GM19193 (cell line): ENCODE results near the gene KCNIP4.
A peak's percentile ranks its signal among the peaks of the same experiment; 100 is the strongest.

Experiments used
- POLR2A ChIP-seq: IDR thresholded peaks from 4 replicates; pipeline ENCODE4 v1.6.1; 2011; ENCODE audit not compliant: insufficient read depth, insufficient read length; ENCODE audit errors: extremely low read depth

Gene KCNIP4

DNA sequence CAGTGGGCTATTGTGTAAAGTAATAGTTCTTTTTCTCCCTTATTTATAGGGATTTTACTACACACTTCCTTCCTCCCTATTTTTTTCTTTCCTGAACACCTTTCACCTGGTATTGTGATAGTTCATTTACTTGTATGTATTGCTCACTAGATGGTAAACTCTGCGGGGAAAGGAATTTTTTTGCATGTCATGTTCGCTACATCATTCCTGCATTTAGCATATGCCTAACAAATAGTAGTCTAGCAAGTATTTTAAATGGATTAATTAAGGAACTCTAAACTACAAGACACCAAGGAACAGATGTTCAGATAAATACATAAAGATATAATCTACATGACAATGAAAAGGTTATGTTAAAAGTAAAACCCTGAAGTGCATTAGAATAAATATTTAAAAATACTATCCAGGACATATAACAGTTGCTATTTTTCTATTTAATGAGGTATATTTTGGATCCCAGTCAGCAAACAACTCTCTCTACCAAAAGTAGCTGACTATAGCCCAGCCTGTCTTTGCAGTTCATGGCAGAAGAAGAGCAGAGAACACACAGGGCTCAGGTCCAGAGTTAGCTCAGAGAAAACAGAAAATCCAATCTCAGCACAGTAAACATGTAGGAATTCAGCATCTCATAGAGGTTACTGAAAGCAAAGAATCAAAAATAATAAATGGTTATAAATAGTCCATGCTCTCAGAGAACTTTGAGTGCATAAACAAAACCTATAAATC is 1160.5 kb downstream of the KCNIP4 start:
- no peak for TF ChIP-seq POLR2A

DNA sequence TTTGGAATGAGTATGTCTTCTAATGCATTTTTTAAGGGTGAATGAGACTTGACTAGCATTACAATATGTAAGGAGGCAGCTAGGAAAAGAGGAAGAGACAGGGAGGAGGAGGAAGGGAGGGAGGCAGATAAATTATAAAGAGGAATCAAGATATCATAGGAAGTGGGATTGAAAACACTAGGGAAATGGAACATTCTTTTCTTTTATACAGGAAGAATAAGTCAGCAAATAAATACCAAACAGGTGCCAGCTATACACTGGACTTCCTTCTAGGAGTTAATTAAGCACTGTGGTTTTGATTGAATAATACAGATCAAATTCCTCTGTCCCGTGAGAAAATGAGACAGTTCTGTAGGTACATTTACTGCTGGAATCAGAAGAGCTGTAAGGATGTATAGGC is 1169.7 kb downstream of the KCNIP4 start:
- no peak for TF ChIP-seq POLR2A

DNA sequence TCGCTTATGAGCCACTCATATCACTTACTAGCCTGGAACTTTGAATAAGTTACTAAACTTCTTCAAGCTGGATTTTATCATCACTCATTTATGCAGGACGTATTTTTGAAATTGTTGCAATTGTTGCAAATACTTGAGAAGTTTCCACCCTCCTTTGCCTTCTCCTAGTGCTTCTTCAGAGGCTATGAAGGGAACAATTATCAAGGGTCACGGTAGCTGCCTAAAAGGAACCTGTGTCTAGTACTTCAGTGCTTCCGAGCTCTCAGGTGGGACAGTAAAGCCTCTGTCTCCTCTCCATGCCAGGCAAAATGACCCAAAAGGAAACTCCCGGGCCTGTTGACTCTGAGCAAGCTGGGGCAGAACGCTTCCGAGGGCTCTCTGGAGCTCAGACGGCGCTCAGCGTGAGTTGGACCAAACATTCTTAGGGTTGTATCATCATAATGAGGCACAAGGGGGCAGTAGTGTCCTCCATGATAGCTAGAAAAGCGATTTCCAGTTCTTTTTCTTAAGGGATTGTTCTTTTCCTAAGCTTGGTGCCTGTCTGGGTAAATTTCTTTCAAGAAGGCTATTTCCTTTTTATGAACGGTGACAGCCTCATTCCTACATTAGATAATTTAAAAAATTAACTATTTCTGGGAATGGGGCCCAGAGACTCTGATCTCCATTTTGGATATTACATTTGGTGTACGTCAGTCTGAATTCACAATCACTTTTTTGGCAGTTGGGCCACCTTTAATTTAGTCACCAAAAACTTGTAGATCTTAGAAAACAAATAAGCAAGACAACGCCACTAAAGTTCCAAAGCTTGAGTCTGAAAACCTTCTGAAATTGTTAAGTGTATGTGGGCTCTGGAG is 1175.2 kb downstream of the KCNIP4 start:
- no peak for TF ChIP-seq POLR2A

DNA sequence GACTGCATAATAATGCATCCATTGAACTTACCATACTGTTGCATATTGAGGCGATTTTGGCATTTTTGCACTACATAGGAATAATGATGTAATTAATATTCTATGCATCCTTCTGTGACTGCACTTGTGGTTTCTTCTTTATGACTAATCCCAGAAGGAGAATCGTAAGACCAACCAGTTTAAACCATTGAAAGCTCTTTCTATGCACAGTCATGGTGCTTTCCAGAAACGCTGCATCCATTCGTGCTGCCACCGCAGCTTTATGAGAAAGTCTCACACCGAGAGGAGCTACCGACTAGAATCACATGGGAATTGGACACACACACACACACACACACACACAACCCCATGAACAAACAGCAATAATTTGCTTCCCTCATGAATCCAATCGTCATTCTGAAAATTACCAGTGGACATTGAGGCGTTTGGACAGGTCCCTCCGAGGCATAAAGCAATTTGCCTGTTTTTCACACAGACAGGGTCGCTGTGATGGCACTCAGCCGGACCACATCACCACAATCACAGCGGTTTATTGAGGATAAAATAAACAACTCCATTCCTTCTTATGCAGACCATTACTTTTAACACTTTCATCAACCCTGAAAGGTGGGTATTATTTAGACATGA is 1184.1 kb downstream of the KCNIP4 start:
- no peak for TF ChIP-seq POLR2A

DNA sequence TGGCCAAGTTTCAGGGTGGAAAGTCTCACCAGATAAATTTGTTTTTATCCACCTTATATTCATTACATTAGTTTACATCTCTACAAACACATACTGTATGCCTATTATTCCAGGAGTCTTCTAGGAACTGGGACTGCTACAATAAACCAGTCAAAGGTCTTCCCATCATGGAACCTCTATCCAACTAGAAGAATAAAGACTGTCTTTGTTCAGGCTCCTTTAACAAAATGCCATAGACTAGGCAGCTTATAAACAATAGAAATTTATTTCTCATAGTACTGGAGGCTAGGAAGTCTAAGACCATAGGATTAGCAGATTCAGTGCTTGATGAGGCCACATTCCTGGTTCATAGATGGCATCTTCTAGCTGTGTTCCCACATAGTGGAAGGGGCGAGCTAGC is 1186.7 kb downstream of the KCNIP4 start:
- no peak for TF ChIP-seq POLR2A

DNA sequence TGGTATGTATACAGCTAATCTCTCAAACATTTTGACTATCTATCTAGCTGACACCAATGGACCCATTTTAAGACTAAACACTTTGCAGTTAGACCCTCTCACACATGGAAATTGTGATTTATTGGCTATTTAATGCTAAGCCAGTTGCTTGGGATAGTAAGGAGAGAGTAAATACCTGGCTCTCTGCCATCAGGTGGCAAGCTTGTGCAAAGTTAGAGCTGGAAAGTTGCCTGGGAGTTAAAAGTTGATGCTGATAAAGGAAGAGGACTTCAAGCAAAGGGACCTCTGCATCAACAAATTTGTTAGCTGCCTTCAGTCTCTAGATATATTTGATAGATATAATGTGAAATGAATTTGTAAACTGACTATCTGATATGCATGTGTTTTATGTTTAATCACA is 1187.2 kb downstream of the KCNIP4 start:
- TF ChIP-seq POLR2A: no peak

DNA sequence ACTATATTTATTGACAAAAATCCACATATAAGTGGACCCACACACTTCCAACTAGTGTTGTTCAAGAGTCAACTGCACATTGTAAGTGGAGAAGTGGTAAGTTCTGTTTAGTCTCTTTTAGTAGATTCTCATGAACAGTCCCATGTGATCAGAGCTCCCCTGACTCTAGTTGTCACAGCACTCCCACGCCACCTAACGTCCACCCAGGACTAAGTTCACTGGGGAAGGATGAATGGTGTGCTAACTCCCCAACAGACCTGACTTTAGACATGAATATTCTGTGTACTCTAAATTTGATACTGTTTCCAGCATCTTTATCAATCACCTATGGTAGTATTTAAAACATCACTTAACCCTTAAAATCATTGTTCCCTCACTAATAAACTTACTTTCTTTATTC is 1188.5 kb downstream of the KCNIP4 start:
- TF ChIP-seq POLR2A: no peak

DNA sequence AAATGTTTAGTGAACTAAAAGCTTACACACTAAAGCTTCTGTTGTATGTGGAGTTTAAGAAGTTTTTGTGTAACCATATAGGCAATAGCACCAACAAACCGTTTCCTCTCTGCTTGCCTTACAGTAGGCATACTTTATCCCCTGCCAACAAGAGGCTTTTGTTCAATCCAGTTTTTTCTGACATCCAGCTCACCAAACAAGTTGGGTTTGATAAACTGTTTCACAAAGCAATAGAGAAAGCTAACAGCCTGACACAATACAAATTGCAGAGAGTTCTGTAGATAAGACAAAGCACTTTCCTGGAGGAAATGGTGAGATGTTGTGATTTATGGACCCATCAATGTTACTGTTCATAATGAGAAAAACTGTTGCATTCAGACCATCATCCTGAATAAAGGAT is 1194.5 kb downstream of the KCNIP4 start:
- no peak for TF ChIP-seq POLR2A

DNA sequence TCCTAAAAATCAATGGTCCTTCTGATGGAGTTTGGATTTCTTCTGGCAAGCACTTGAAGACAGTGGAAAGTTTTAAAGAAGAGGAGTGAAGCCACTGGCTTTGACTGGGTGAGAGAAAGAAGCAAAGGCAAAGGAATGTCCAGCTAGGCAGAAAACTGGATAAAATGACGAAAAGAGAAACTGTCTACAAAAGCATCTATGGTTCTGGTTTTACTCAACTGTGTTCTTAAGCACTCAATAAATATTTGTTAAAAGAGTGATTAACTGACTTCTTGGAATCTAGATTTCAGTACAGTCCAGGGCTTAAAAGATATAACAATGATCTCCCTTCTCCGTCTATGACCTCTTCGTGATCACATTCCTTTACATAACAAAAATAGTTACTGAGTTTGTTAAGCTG is 1195.9 kb downstream of the KCNIP4 start:
- no peak for TF ChIP-seq POLR2A

DNA sequence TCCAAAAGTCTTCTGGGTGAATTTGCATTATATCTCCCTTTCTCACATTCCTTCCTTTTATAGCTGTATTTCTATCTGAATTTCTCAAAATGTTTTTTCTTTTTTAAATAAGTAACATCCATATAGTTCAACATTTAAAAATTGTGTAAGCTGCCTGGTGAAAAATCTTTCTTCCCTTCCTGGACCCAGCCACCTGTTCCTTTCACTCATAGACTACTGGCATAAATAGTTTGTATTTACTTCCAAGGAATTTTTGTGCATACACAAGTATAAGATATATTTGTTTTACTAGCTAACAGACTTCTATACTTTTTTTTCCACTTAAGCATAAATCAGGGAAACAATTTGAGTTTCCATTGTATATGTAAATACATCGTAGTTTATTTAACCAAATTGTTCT is 1212.6 kb downstream of the KCNIP4 start:
- TF ChIP-seq POLR2A: no peak

DNA sequence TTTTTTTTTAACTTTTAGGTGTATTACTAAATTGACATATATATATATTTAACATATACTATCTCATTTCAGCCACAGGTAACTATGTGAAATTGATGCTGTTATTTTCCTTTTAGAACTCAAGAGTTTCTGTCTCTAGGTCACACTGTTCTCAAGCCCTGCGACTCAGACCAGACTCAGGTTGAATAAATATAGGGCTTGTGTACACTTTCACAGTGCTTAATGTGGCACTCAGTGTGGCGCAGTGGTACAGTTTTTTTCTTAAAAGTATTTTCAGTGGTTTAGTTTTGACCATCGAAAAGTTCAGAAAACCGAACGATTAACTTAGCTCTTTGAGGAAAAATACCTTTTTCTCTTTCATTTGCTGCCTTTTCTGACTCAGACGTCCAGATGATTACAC is 1223.7 kb downstream of the KCNIP4 start:
- TF ChIP-seq POLR2A: no peak

DNA sequence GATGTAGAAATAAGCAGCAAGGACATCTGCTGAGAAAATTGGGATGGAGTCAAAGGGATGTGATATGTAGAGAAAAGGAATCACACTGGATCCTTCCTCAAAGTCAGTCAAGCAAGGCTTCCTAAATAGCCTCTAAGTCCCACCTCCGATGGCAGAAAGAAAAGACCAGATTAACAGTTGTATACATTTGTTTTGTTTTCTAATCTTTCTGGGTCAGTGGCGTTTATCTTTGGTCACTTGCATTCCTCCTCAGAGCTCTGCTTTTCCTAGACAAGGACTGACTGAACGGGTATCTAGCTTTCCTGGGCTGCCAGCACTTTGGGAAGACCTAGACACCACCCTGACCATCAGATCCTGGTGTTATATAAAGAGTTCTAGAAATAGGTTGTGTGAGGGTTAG is 1225.1 kb downstream of the KCNIP4 start:
- TF ChIP-seq POLR2A: no peak

DNA sequence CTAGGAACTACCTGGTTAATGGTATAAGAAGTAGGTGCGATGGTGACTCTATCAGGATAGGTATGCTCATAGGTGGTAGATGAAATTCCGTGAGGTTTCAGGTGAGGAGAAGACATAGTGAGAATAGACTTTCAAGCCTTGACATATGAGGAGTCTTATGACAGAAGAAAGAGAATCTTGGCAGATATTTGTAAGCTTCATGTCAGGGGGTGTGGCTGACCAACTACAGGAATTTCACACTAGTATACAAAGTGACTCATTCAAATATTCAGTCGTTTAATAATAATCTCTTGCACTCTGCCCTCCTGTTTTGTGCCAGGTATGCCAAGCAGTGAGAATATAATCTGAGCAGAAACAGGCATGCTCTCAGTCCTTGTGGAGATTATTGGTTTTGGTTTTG is 1225.6 kb downstream of the KCNIP4 start:
- no peak for TF ChIP-seq POLR2A

DNA sequence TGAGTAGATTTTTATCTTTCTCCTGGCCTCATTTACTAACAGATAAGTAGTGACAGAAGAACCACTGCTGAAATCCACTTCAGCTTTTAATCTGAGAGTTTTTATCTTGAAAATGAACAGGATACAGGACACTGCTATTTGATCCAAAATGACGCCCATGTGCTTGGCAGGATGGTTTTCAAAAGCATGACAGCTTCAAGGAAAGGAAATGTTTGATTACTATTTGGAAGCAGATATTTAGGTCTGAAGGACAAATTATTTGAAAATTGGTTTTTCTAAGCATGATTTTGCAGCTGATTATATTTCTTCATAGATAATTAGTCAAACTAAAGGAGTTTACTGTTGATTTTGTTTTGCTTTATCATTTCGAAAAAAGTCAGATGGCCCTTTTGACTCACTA is 1237.2 kb downstream of the KCNIP4 start:
- no peak for TF ChIP-seq POLR2A

DNA sequence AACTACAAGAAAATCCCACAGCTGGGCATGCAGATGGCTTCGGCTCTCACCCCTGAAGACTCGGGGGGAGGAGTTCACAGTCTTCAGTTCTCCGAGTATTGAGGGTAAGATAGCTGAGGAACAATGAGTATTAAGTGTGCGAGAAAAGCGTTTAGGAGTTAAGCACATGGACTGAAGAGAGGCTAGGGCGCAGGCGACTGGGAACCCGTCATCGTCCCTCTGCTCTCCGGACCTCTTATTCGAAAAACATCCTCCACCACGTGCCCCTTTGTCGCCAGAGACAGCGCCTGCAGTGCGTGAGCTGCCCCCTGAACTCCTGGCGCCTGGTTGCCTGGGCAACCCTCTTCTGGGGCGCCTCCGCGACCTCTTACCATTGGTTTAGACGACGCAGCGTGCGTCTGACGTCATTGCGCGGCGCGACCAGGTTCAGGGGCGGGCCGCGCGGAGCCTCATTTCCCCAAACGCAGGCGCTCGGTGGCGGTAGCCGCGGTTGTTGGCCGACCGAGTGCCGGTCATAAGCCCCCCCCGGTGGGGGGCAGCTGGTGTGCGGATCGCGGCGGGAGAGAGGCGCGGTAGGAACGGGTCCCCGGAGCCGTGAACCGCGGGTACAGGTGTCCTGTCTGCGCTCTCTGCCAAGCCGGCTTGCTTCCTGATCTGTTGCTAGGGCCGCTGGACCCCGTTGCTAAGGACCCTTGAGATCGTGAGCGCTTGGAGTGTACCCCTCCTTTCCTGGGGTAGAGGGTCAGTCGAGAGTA is 1248.4 kb downstream of the KCNIP4 start, which contains the start of gene PACRGL:
PACRGL (plus strand) TSS at position 452 of the 755 bp plus-strand sequence. CDS start 4,024 bp downstream, outside the sequence.
- TF ChIP-seq POLR2A: peak; percentile 70
